ENCODE measurements around the gene PARD6G. TPM values are rescaled to one million over a fixed set of nuclear protein-coding genes. Genes with fewer than 3 reads are reported as not detected.

PARD6G gene
- total and polyA plus RNA-seq, 2 of the 13 experiments (the other 11 are each of a cell fraction or from before 2014, with no cell fraction given): 3.6 to 7.4 TPM

GRCh38 chr18:80108739-80109675 is 138.3 kb downstream of the PARD6G start, which contains the start of gene ADNP2:
Gene ADNP2 (plus strand): TSS chr18:80109262. CDS start chr18:80117543, 8,281 bp downstream.
- Histone ChIP-seq H3K9ac (ENCODE audit: insufficient read depth, low read depth, low read length) (peak within 1 kb of the TSS; percentile 86), H3K4me3 (replicated peaks in 1 of 3; ENCODE audit: insufficient read depth in 1 of 3, low read depth in 2 of 3, low read length in 3 of 3) (peak within 1 kb of the TSS; percentile 79 to 96 (median 88)), H2AFZ (ENCODE audit: low read length) (no peak within 1 kb of the TSS), H3K79me2 (ENCODE audit: insufficient read depth, low read length) (peaks cover 46% of the 10 kb centered on the region), H4K20me1 (ENCODE audit: insufficient read depth, low read length) (peaks cover 41% of the 10 kb centered on the region), H3K27ac (ENCODE audit: extremely low read length, insufficient read depth, low read length) (peak within 1 kb of the TSS; percentile 85), H3K4me1 (ENCODE audit: insufficient read depth, low read length) (peaks cover 89% of the 10 kb centered on the region), H3K27me3 (ENCODE audit: control insufficient read depth in 1 of 2, insufficient read depth in 2 of 2, low read length in 2 of 2) (no peaks in the 10 kb centered on the region), H3K36me3 (replicated peaks in 1 of 2; ENCODE audit: control insufficient read depth in 1 of 2, insufficient read depth in 2 of 2, low read length in 2 of 2) (no peaks in the 10 kb centered on the region), H3K4me2 (ENCODE audit: low read depth, low read length) (peak within 1 kb of the TSS; percentile 87), H3K9me3 (ENCODE audit: low read length) (no peaks in the 10 kb centered on the region)
- 0% methylated on average over 4 of the region's 76 CpGs for WGBS (ENCODE audit: low lambda C conversion rate)
- ATAC-seq: peak; percentile 74
- in situ Hi-C loops (cut with HindIII; ENCODE audit: extremely low pct_ligation_motif_present, low pct_unique_long_range_greater_than_20kb): loop anchor here (10.0 kb wide), 1 partner anchor 174 kb away; no protein-coding TSS in a partner anchor
- peak; percentile 92 for FAIRE-seq
- ChIA-PET CTCF (ENCODE audit: low intra/inter-chr PET ratio, low total read pairs) (no interaction called here), POLR2A (interaction anchor here (0.6 to 1.2 kb wide), 8 partner anchors 75 to 175 kb away, joined by 3 to 18 read pairs (median 4); partner anchors contain the start of genes HSBP1L1, RBFA and TXNL4A)
- intact Hi-C loops (cut with micrococcal nuclease; ENCODE audit: unreplicated experiment): no loop called here
- DNase-seq (ENCODE audit: low spot score): peak; percentile 96
- BruUV-seq (replicated peaks): no TSS peak
- TF ChIP-seq RERE (CRISPR knock-in tag; IDR thresholded peaks at IDR 0.05; ENCODE audit: low read depth) (no peak), U2AF1 (optimal IDR thresholded peaks at IDR 0.05; ENCODE audit: low read depth, low read length) (no peak), ZNF776 (CRISPR knock-in tag; IDR thresholded peaks at IDR 0.05) (no peak), ZNF501 (CRISPR knock-in tag; IDR thresholded peaks at IDR 0.05) (peak; percentile 46; the same call in 1 of the 2 replicates), SSRP1 (CRISPR knock-in tag; IDR thresholded peaks at IDR 0.05) (no peak), ZNF251 (CRISPR knock-in tag; IDR thresholded peaks at IDR 0.05) (no peak), ZNF607 (CRISPR knock-in tag; IDR thresholded peaks at IDR 0.05; ENCODE audit: borderline replicate concordance) (0 out of 2 replicates have a peak, but pooled peaks have one; percentile 49), NAIF1 (CRISPR knock-in tag; IDR thresholded peaks at IDR 0.05; ENCODE audit: borderline replicate concordance) (no peak), ESRRA (CRISPR knock-in tag; IDR thresholded peaks at IDR 0.05; ENCODE audit: low read depth) (no peak), ATF1 (CRISPR knock-in tag; IDR thresholded peaks at IDR 0.05) (peak; percentile 93), SIX1 (CRISPR knock-in tag; IDR thresholded peaks at IDR 0.05; ENCODE audit: borderline replicate concordance) (no peak), ZNF703 (CRISPR knock-in tag; IDR thresholded peaks at IDR 0.05; ENCODE audit: borderline replicate concordance) (no peak), REST (IDR thresholded peaks at IDR 0.05; ENCODE audit: borderline replicate concordance in 1 of 2, low read depth in 1 of 2, low read length in 2 of 2) (no peak), SP2 (CRISPR knock-in tag; IDR thresholded peaks at IDR 0.05) (peak; percentile 51)

All from HepG2 (cell line).